Fibroblast of the aortic adventitia (primary cell): ENCODE results near the gene PRKN. TPM values are rescaled to one million over a fixed set of nuclear protein-coding genes. Genes with fewer than 3 reads are reported as not detected.
A peak's percentile ranks its signal among the peaks of the same experiment; 100 is the strongest.

Experiments used
- DNase-seq: peaks from one replicate; pipeline ENCODE4 v3.0.0-alpha.2; 2010; ENCODE audit warnings: low read depth
- H3K4me3 ChIP-seq: 2 replicates; pipeline ENCODE4 v1.5.1; 2011; ENCODE audit warnings: low read depth, mild to moderate bottlenecking, control low read depth, low read length, moderate library complexity
- total RNA-seq: library from RNA; depleted of rRNA; stranded (reverse); fragments of >200 nt; gene quantifications from 2 replicates; pipeline ENCODE4 v1.2.3, GENCODE V29; 2012; ENCODE audit warnings: low replicate concordance
- TF ChIP-seq, protein P1 (sequence below): IDR thresholded peaks from 2 replicates; pipeline ENCODE4 v1.5.1; 2011; ENCODE audit warnings: mild to moderate bottlenecking, low read length, control low read depth, inconsistent platforms; ENCODE audit not compliant: insufficient read depth

Gene PRKN
- total RNA-seq, 1 donor = 2.0 TPM

DNA sequence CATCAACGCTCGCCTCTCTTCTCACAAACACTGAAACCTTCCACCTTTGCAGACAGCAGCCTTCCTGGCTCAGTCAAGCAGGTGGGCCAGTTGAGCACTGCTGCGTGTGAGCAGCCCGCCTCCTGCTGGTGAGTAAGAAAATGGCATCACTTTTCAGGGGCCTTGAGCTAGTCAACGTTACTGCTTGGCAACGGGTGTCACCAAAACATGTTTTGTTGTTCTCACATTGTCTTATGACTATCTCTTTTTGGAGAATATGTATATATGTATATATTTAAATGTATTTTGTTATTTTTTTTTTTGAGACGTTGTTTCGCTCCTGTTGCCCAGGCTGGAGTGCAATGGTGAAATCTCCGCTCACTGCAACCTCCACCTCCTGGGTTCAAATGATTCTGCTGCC lies 1356.7 kb downstream of the PRKN start:
- TF ChIP-seq, protein P1, sequence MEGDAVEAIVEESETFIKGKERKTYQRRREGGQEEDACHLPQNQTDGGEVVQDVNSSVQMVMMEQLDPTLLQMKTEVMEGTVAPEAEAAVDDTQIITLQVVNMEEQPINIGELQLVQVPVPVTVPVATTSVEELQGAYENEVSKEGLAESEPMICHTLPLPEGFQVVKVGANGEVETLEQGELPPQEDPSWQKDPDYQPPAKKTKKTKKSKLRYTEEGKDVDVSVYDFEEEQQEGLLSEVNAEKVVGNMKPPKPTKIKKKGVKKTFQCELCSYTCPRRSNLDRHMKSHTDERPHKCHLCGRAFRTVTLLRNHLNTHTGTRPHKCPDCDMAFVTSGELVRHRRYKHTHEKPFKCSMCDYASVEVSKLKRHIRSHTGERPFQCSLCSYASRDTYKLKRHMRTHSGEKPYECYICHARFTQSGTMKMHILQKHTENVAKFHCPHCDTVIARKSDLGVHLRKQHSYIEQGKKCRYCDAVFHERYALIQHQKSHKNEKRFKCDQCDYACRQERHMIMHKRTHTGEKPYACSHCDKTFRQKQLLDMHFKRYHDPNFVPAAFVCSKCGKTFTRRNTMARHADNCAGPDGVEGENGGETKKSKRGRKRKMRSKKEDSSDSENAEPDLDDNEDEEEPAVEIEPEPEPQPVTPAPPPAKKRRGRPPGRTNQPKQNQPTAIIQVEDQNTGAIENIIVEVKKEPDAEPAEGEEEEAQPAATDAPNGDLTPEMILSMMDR = peak; percentile 98
- no peak overlapping the region for H3K4me3 ChIP-seq
- DNase-seq = peak; percentile 70

DNA sequence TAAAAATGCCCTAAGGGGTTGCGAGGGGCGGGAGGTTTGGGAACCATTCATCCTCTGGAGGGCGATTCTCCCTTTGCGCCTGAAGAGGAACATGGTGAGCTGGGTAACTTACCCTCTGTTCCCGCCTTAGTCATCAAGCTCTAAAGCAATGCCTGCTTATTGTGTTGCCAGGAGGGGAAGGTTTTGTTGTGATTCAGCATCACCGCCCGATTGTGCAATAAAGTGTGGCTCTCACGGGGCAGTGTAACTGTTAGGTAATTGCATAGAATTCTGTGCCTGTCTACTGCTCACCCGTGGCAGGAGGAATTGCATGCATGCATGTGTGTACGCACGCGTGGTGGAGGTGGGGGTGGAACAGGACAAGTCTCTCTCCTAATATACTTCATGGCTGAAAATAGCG lies 1358.2 kb downstream of the PRKN start:
- DNase-seq = peak; percentile 90
- TF ChIP-seq, protein P1 = no peak
- no peak overlapping the region for H3K4me3 ChIP-seq

DNA sequence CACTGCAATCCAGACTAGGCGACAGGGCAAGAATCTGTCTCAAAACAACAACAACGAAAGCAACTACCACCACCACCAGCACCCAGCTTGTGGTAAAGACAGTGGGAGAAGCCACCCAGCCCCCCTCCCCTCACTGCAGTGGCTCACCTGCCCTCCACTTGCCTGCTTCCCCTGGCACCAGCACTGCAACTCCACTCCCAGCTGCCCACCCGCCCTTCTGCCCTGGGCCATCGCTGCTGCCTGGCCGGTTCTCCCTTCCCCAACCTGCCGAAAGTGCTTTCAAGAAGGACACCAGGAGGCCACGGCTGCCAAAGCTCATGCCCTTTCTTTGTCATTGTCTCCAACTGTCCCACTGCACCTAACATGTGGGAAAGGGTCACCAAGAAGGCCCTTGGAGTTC lies 1359.1 kb downstream of the PRKN start:
- no peak for DNase-seq
- TF ChIP-seq, protein P1 = no peak
- no peak overlapping the region for H3K4me3 ChIP-seq

DNA sequence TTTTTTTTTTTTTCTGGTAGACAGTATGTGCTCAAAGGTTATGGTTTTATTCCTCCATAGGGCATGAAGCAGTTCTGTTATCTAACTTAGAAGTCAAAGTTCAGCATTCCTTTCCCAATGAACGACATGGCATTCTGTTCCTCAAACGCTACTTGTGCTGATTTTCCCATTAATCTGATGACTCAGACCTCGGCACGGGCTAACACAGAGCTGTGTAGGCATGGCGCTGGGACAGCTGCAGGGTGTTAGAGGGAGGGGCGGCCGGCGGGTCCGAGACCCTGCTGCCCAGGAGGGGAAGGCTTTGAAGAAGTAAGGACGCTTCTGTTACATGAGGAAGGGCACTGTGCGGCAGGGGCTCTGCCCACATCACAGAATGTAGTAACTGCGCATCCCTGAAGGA lies 1360.1 kb downstream of the PRKN start:
- no peak overlapping the region for H3K4me3 ChIP-seq
- no peak for DNase-seq
- TF ChIP-seq, protein P1 = no peak

DNA sequence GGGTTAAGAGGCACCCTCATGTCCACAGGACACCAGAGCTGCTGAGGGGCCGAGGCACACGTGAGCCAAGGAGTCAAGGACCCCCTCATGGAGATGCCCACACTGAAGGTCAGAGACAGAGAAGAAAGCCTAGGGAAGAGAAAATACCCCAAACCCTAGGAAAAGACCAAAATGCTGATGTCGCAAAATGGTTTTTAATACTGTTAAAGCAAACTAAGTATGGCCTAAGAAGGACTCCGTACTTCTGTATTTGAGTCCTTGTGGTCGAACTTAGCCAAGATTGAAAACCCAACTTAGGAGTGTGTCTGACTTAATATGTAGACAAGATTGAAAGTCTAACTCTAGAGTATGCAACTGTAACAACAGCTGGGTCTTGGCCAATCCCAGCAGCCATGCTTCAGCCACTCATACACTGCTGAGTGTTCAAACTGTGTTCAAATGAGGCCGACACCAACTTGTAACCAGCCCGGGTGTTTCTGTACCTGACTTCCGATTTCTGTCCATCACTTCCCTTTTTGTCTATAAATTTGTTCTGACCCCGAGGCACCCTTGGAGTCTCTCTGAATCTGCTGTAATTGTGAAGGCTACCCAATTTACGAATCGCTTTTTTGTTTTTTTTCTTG lies 1361.2 kb downstream of the PRKN start:
- TF ChIP-seq, protein P1 = no peak
- no peak overlapping the region for H3K4me3 ChIP-seq
- DNase-seq = no peak

DNA sequence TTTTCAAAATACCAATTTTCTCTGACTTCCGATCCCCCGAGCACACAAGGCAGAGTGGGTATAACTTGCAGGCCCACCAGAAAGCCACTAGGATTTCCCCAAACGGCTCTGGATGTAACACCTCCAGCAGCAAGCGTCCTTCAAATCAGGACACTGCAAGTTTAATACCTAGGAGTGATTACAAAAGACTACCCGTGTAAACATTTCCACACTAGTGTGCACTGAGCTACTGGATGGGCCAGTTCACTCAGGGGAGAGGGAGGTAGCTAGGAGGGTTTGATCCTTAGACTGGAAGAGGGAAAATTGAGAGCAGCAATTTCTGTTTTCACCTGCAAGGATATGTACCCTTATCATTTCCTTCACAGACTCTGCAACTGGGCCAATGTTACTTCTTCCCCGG lies 1361.9 kb downstream of the PRKN start:
- DNase-seq = no peak
- no peak overlapping the region for H3K4me3 ChIP-seq
- TF ChIP-seq, protein P1 = no peak

DNA sequence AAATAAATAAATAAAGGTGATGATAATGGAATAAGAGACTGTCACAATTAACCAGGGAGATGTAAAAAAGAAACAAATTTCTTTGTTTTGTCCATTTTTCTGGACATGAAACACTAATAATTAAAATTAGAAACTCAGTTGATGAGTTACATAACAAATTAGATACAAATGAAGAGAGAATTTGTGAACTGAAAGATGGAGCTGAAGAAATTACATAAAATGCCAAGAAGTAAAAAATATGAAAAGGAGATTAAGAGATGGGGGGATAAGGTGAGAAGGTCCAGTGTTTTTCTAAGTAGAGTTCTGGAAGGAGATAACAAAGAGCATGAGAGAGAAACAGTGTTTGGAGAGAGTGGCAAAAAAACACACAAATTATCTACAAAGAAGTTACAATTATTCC lies 1364.3 kb downstream of the PRKN start:
- TF ChIP-seq, protein P1 = no peak
- DNase-seq = no peak
- H3K4me3 ChIP-seq = no peak overlapping the region
